GM12891 (cell line): ENCODE data around the gene ZBTB45.

ENCODE experiments used
- DNase-seq: peaks from one replicate; pipeline ENCODE4 v3.0.0; 2011; ENCODE audit warnings: low spot score; ENCODE audit not compliant: insufficient read length
- FAIRE-seq: peaks from 2 replicates; lab custom pipeline; 2011; peaks lifted over from hg19 to GRCh38; lab: Jason Lieb, UNC
- PAX5 ChIP-seq: IDR thresholded peaks from 2 replicates; pipeline ENCODE4 v1.6.1; 2011; ENCODE audit warnings: low read length, moderate library complexity, mild to moderate bottlenecking; ENCODE audit not compliant: insufficient read depth, severe bottlenecking
- POLR2A ChIP-seq: IDR thresholded peaks from 2 replicates; pipeline ENCODE4 v1.6.1; 2011; ENCODE audit warnings: low read depth, low read length, control low read depth
- POLR2AphosphoS5 ChIP-seq: IDR thresholded peaks from 2 replicates; pipeline ENCODE4 v1.6.1; 2011; ENCODE audit warnings: low read depth, low read length, control low read depth
- POU2F2 ChIP-seq: IDR thresholded peaks from 2 replicates; pipeline ENCODE4 v1.6.1; 2011; ENCODE audit warnings: low read depth, mild to moderate bottlenecking, control low read depth, low read length, moderate library complexity
- SPI1 ChIP-seq: IDR thresholded peaks from 2 replicates; pipeline ENCODE4 v1.6.1; 2011; ENCODE audit warnings: low read depth, low read length, control low read depth
- TAF1 ChIP-seq: IDR thresholded peaks from 2 replicates; pipeline ENCODE4 v1.6.1; 2011; ENCODE audit warnings: low read depth, low read length, control low read depth

The ZBTB45 gene

GRCh38 chr19:58560007-58560887 lies 40.6 kb upstream of the ZBTB45 start:
- FAIRE-seq (peak; percentile 63), DNase-seq (no peak)
- TF ChIP-seq TAF1 (no peak), POU2F2 (no peak), SPI1 (no peak), POLR2A (no peak), PAX5 (no peak), POLR2AphosphoS5 (no peak)

GRCh38 chr19:58559275-58560006 lies 39.8 kb upstream of the ZBTB45 start:
- peak; percentile 95 for TF ChIP-seq POLR2AphosphoS5
- TF ChIP-seq TAF1, result peak; percentile 67
- peak; percentile 83 for TF ChIP-seq PAX5
- peak; percentile 58 for TF ChIP-seq SPI1
- TF ChIP-seq POLR2A, result peak; percentile 92
- peak; percentile 71 for TF ChIP-seq POU2F2
- DNase-seq (peak; percentile 84), FAIRE-seq (peak; percentile 99)

GRCh38 chr19:58558623-58559274 lies 39.1 kb upstream of the ZBTB45 start:
- TF ChIP-seq POLR2AphosphoS5 (no peak), TAF1 (no peak; the same call in 1 of the 2 replicates), PAX5 (no peak), POLR2A (no peak), POU2F2 (no peak), SPI1 (0 out of 2 replicates have a peak, but pooled peaks have one; percentile 1)
- DNase-seq, result peak; percentile 88
- FAIRE-seq, result no peak

GRCh38 chr19:58558066-58558622 lies 38.5 kb upstream of the ZBTB45 start, which contains the start of gene UBE2M:
Gene UBE2M, minus strand, starts transcription at chr19:58558611. Its CDS starts 230 bp downstream, at chr19:58558381.
- DNase-seq, result no peak
- no peak for TF ChIP-seq TAF1
- TF ChIP-seq POLR2A, result no peak
- no peak for TF ChIP-seq POLR2AphosphoS5
- no peak for TF ChIP-seq POU2F2
- no peak for TF ChIP-seq PAX5
- TF ChIP-seq SPI1, result no peak

GRCh38 chr19:58557221-58558065 lies 37.8 kb upstream of the ZBTB45 start:
- DNase-seq (no peak), FAIRE-seq (no peak)
- TF ChIP-seq POLR2A, result no peak
- no peak for TF ChIP-seq PAX5
- TF ChIP-seq POLR2AphosphoS5, result no peak
- TF ChIP-seq SPI1, result no peak
- no peak for TF ChIP-seq TAF1
- TF ChIP-seq POU2F2, result no peak

More at GRCh38 chr19:58558066-58558622, 38.5 kb upstream of the ZBTB45 start, which contains the start of gene UBE2M:
- no peak for FAIRE-seq

GRCh38 chr19:58556622-58557220 lies 37.1 kb upstream of the ZBTB45 start:
- TF ChIP-seq POU2F2, result no peak
- TF ChIP-seq TAF1, result no peak
- TF ChIP-seq PAX5, result no peak
- no peak for TF ChIP-seq POLR2A
- TF ChIP-seq SPI1, result no peak
- no peak for TF ChIP-seq POLR2AphosphoS5
- FAIRE-seq, result no peak
- DNase-seq, result no peak

- TF ChIP-seq SPI1 (no peak), PAX5 (no peak), TAF1 (no peak), POU2F2 (no peak), POLR2A (no peak), POLR2AphosphoS5 (no peak)
- FAIRE-seq (no peak), DNase-seq (no peak)
Measured at GRCh38 chr19:58555920-58556621, 36.5 kb upstream of the ZBTB45 start.
